ENCODE data around the gene SHLD2.
A peak's percentile ranks its signal among the peaks of the same experiment; 100 is the strongest.
"Not testable (repeated sequence)": the region's sequence is repeated elsewhere in the genome, so short reads cannot be mapped to it uniquely, and the experiment has no call there.

Gene SHLD2

GRCh38 chr10:87169857-87170256 is 74.9 kb downstream of the SHLD2 start:
- H3K27ac ChIP-seq, result not testable (repeated sequence)

GRCh38 chr10:87170705-87171104 is 75.7 kb downstream of the SHLD2 start:
- H3K27ac ChIP-seq, result not testable (repeated sequence)

GRCh38 chr10:87171670-87172069 is 76.7 kb downstream of the SHLD2 start:
- not testable (repeated sequence) for H3K27ac ChIP-seq

- not testable (repeated sequence) for H3K27ac ChIP-seq
These were observed 77.2 kb downstream of the SHLD2 start for GRCh38 chr10:87172178-87172577.

GRCh38 chr10:87177587-87177986 is 82.6 kb downstream of the SHLD2 start:
- H3K27ac ChIP-seq, result not testable (repeated sequence)

- not testable (repeated sequence) for H3K27ac ChIP-seq
These were observed 89.4 kb downstream of the SHLD2 start for GRCh38 chr10:87184421-87184820.

GRCh38 chr10:87186016-87186415 is 91.0 kb downstream of the SHLD2 start:
- not testable (repeated sequence) for H3K27ac ChIP-seq

- H3K27ac ChIP-seq, result not testable (repeated sequence)
These were observed 92.6 kb downstream of the SHLD2 start for GRCh38 chr10:87187573-87187972.

- H3K27ac ChIP-seq, result not testable (repeated sequence)
These were observed 96.8 kb downstream of the SHLD2 start for GRCh38 chr10:87191841-87192240.

GRCh38 chr10:87200924-87201323 is 105.9 kb downstream of the SHLD2 start:
- not testable (repeated sequence) for H3K27ac ChIP-seq

- peak overlapping the region; percentile 77 for H3K27ac ChIP-seq
These were observed 109.8 kb downstream of the SHLD2 start for GRCh38 chr10:87204801-87205200.

- H3K27ac ChIP-seq, result not testable (repeated sequence)
These were observed 111.9 kb downstream of the SHLD2 start for GRCh38 chr10:87206922-87207321.

GRCh38 chr10:87210309-87210708 is 115.3 kb downstream of the SHLD2 start:
- not testable (repeated sequence) for H3K27ac ChIP-seq

GRCh38 chr10:87211848-87212247 is 116.8 kb downstream of the SHLD2 start:
- H3K27ac ChIP-seq, result not testable (repeated sequence)

GRCh38 chr10:87213150-87213765 is 118.3 kb downstream of the SHLD2 start:
- not testable (repeated sequence) for H3K27ac ChIP-seq

GRCh38 chr10:87213806-87214205 is 118.8 kb downstream of the SHLD2 start:
- H3K27ac ChIP-seq, result not testable (repeated sequence)

GRCh38 chr10:87216120-87216519 is 121.1 kb downstream of the SHLD2 start:
- not testable (repeated sequence) for H3K27ac ChIP-seq

GRCh38 chr10:87219370-87219769 is 124.4 kb downstream of the SHLD2 start:
- H3K27ac ChIP-seq, result not testable (repeated sequence)

GRCh38 chr10:87222789-87223188 is 127.8 kb downstream of the SHLD2 start:
- H3K27ac ChIP-seq, result not testable (repeated sequence)

- not testable (repeated sequence) for H3K27ac ChIP-seq
These were observed 130.1 kb downstream of the SHLD2 start, which contains the start of gene NUTM2A for GRCh38 chr10:87225148-87225547. NUTM2A (plus strand) TSS chr10:87225448; CDS start chr10:87225831, 383 bp downstream.

GRCh38 chr10:87228247-87228646 is 133.2 kb downstream of the SHLD2 start:
- H3K27ac ChIP-seq, result not testable (repeated sequence)

GRCh38 chr10:87229211-87229610 is 134.2 kb downstream of the SHLD2 start:
- H3K27ac ChIP-seq, result not testable (repeated sequence)

GRCh38 chr10:87234854-87235253 is 139.8 kb downstream of the SHLD2 start:
- not testable (repeated sequence) for H3K27ac ChIP-seq

GRCh38 chr10:87237244-87237643 is 142.2 kb downstream of the SHLD2 start:
- not testable (repeated sequence) for H3K27ac ChIP-seq
